PC-9 (cell line): ENCODE measurements around the gene UNC45A. TPM values are rescaled to one million over a fixed set of nuclear protein-coding genes. Genes with fewer than 3 reads are reported as not detected.

Source experiments
- BruUV-seq: library from RNA; stranded (reverse); fragments of 400-500 nt; replicated peaks from 2 replicates; lab custom pipeline; 2021; lab: Mats Ljungman, UMichigan
- CTCF ChIA-PET: fragments of 300-600 bp; sonication (Branson Sonifier 250); formaldehyde crosslinking; loops from one replicate; lab custom pipeline; 2022; ENCODE audit warnings: antibody characterized with exemption; lab: Charles Lee
- POLR2A ChIA-PET: fragments of 300-600 bp; sonication (Branson Sonifier 250); formaldehyde crosslinking; loops from one replicate; lab custom pipeline; 2022; ENCODE audit warnings: antibody characterized with exemption; ENCODE audit not compliant: unreplicated experiment; lab: Charles Lee
- DNase-seq, 2 experiments: peaks; one replicate each; pipeline versions ENCODE4 v3.0.0 to v3.0.0-alpha.2; 2015 to 2022; ENCODE audit warnings: mixed read lengths in 1 of 2
- H2AFZ ChIP-seq: fragments of 200-600 bp; sonication (generic); 2 replicates; pipeline ENCODE4 v1.8.1; 2017; ENCODE audit warnings: antibody characterized with exemption
- H3F3A ChIP-seq: fragments of 200-600 bp; sonication (generic); 2 replicates; pipeline ENCODE4 v1.8.1; 2017; ENCODE audit warnings: antibody characterized with exemption, mild to moderate bottlenecking, low read depth; ENCODE audit not compliant: insufficient read depth
- H3K27ac ChIP-seq: fragments of 200-600 bp; sonication (generic); 2 replicates; pipeline ENCODE4 v1.6.1; 2016; ENCODE audit warnings: mixed run types
- H3K27me3 ChIP-seq: fragments of 200-600 bp; sonication (generic); 2 replicates; pipeline ENCODE4 v1.6.1; 2016; ENCODE audit warnings: low read depth, mixed run types; ENCODE audit not compliant: insufficient read depth
- H3K36me3 ChIP-seq: fragments of 200-600 bp; sonication (generic); 2 replicates; pipeline ENCODE4 v1.6.1; 2016; ENCODE audit warnings: low read depth, mixed run types
- H3K4me1 ChIP-seq: fragments of 200-600 bp; sonication (generic); replicated peaks from 2 replicates; pipeline ENCODE4 v1.6.1; 2016; ENCODE audit warnings: mixed run types; ENCODE audit not compliant: insufficient read depth
- H3K4me2 ChIP-seq: fragments of 200-600 bp; sonication (generic); 2 replicates; pipeline ENCODE4 v1.6.1; 2017; ENCODE audit warnings: mixed run types
- H3K4me3 ChIP-seq: fragments of 200-600 bp; sonication (generic); 2 replicates; pipeline ENCODE4 v1.6.1; 2016; ENCODE audit warnings: mixed run types
- H3K79me2 ChIP-seq: fragments of 200-600 bp; sonication (generic); 2 replicates; pipeline ENCODE4 v1.6.1; 2017; ENCODE audit warnings: low read depth, mixed run types
- H3K9me2 ChIP-seq: fragments of 200-600 bp; sonication (generic); 2 replicates; pipeline ENCODE4 v1.8.1; 2017; ENCODE audit warnings: mild to moderate bottlenecking; ENCODE audit not compliant: insufficient read depth
- H3K9me3 ChIP-seq: fragments of 200-600 bp; sonication (generic); 2 replicates; pipeline ENCODE4 v1.8.1; 2016; ENCODE audit warnings: low read depth; ENCODE audit not compliant: insufficient read depth
- H4K20me1 ChIP-seq: fragments of 200-600 bp; sonication (generic); 2 replicates; pipeline ENCODE4 v1.8.1; 2017; ENCODE audit not compliant: insufficient read depth
- CTCF ChIP-seq: fragments of 200-600 bp; sonication (generic); conservative IDR thresholded peaks from 2 replicates; pipeline ENCODE4 v1.6.1; 2017; ENCODE audit warnings: mixed run types, antibody characterized with exemption, mild to moderate bottlenecking, moderate library complexity
- EZH2 ChIP-seq: fragments of 200-600 bp; sonication (generic); IDR thresholded peaks from 2 replicates; pipeline ENCODE4 v1.8.0; 2017; ENCODE audit warnings: antibody characterized with exemption, low read depth
- intact Hi-C: fragments of 100-400 bp; cut with micrococcal nuclease; formaldehyde crosslinking; loops from one replicate; pipeline ENCODE4 v1.10.0; 2022; ENCODE audit not compliant: unreplicated experiment
- total RNA-seq: library from RNA; stranded (reverse); gene quantifications from 2 replicates; pipeline ENCODE4 v1.2.3, GENCODE V29; 2021

Gene UNC45A
- total RNA-seq, 1 experiment from 2014 or later, result 81.8 TPM

GRCh38 chr15:90949979-90950675 lies 15.0 kb downstream of the UNC45A start:
- ChIA-PET POLR2A (no interaction called here), CTCF (interaction anchor here (0.6 kb wide), 1 partner anchor 18 kb away, joined by 3 read pairs; no protein-coding TSS in a partner anchor)
- H3K9me2 ChIP-seq, result no peaks in the 10 kb centered on the region
- H3K4me1 ChIP-seq, result peaks cover 6% of the 10 kb centered on the region; the same call in 1 of the 2 replicates
- H3K27ac ChIP-seq, result 0 out of 2 replicates have a peak overlapping the region, but pooled peaks have one; percentile 9
- intact Hi-C loops, result no loop called here
- H3K27me3 ChIP-seq, result no peaks in the 10 kb centered on the region
- H4K20me1 ChIP-seq, result no peaks in the 10 kb centered on the region
- no peaks in the 10 kb centered on the region; the same call in 1 of the 2 replicates for H3K36me3 ChIP-seq
- DNase-seq, result no peak
- TF ChIP-seq EZH2 (no peak), CTCF (no peak)
- no peaks in the 10 kb centered on the region for H3K79me2 ChIP-seq
- H3K4me3 ChIP-seq, result no peak overlapping the region
- H3F3A ChIP-seq, result peaks cover 18% of the 10 kb centered on the region
- H3K9me3 ChIP-seq, result no peaks in the 10 kb centered on the region
- BruUV-seq, result no TSS peak
- no peak overlapping the region for H3K4me2 ChIP-seq
- no peak overlapping the region for H2AFZ ChIP-seq

- peaks cover 8% of the 10 kb centered on the region for H3K4me1 ChIP-seq
- no peaks in the 10 kb centered on the region for H3K9me3 ChIP-seq
- DNase-seq, result no peak
- intact Hi-C loops, result no loop called here
- H3K9me2 ChIP-seq, result no peaks in the 10 kb centered on the region
- H3K4me3 ChIP-seq, result no peak overlapping the region
- no peaks in the 10 kb centered on the region; the same call in 1 of the 2 replicates for H3K36me3 ChIP-seq
- CTCF ChIA-PET, result no interaction called here
- H3K27me3 ChIP-seq, result no peaks in the 10 kb centered on the region
- no peaks in the 10 kb centered on the region for H4K20me1 ChIP-seq
- BruUV-seq, result no TSS peak
- peaks cover 5% of the 10 kb centered on the region for H3K79me2 ChIP-seq
- H3K27ac ChIP-seq, result no peak overlapping the region
- H3K4me2 ChIP-seq, result no peak overlapping the region
- no peak for TF ChIP-seq EZH2
- TF ChIP-seq CTCF, result no peak
- no peak overlapping the region for H2AFZ ChIP-seq
- POLR2A ChIA-PET, result no interaction called here
- peaks cover 18% of the 10 kb centered on the region for H3F3A ChIP-seq
Observed at GRCh38 chr15:90950676-90951075, 15.6 kb downstream of the UNC45A start.

- H3K36me3 ChIP-seq, result no peaks in the 10 kb centered on the region; the same call in 1 of the 2 replicates
- no peak overlapping the region for H2AFZ ChIP-seq
- H3K4me2 ChIP-seq, result no peak overlapping the region
- peaks cover 18% of the 10 kb centered on the region for H3F3A ChIP-seq
- TF ChIP-seq EZH2 (no peak), CTCF (no peak)
- H3K9me2 ChIP-seq, result no peaks in the 10 kb centered on the region
- peaks cover 16% of the 10 kb centered on the region for H3K4me1 ChIP-seq
- H4K20me1 ChIP-seq, result no peaks in the 10 kb centered on the region; the same call in 1 of the 2 replicates
- H3K79me2 ChIP-seq, result peaks cover 23% of the 10 kb centered on the region
- no peaks in the 10 kb centered on the region for H3K27me3 ChIP-seq
- DNase-seq, result no peak
- intact Hi-C loops, result no loop called here
- no TSS peak for BruUV-seq
- no peak overlapping the region for H3K4me3 ChIP-seq
- no peaks in the 10 kb centered on the region for H3K9me3 ChIP-seq
- ChIA-PET CTCF (interaction anchor here (0.7 kb wide), 1 partner anchor 20 kb away, joined by 3 read pairs; no protein-coding TSS in a partner anchor), POLR2A (no interaction called here)
- no peak overlapping the region for H3K27ac ChIP-seq
Observed at GRCh38 chr15:90952901-90953677, 18.0 kb downstream of the UNC45A start.
